GM19463 (cell line): ENCODE data around the gene PPP1R13B.

Experiments used
- ATAC-seq: cut with Tn5 transposase; IDR thresholded peaks from one replicate; pipeline ENCODE4 v1.9.1; 2021; ENCODE audit warnings: mild to moderate bottlenecking, moderate library complexity; ENCODE audit not compliant: unreplicated experiment

Gene PPP1R13B

GRCh38 chr14:103732868-103733620 lies 114.3 kb downstream of the PPP1R13B start:
- ATAC-seq = no peak

GRCh38 chr14:103731916-103732867 lies 115.2 kb downstream of the PPP1R13B start:
- ATAC-seq = no peak

GRCh38 chr14:103731481-103731880 lies 115.9 kb downstream of the PPP1R13B start:
- ATAC-seq = no peak

GRCh38 chr14:103730490-103731035 lies 116.8 kb downstream of the PPP1R13B start:
- ATAC-seq = no peak

GRCh38 chr14:103729496-103730448 lies 117.6 kb downstream of the PPP1R13B start:
- ATAC-seq = no peak

GRCh38 chr14:103728721-103729120 lies 118.7 kb downstream of the PPP1R13B start:
- ATAC-seq = no peak

- no peak for ATAC-seq
These were observed 119.2 kb downstream of the PPP1R13B start for GRCh38 chr14:103728141-103728540.

- ATAC-seq = no peak
These were observed 119.9 kb downstream of the PPP1R13B start for GRCh38 chr14:103727313-103727980.

- ATAC-seq = no peak
These were observed 120.9 kb downstream of the PPP1R13B start for GRCh38 chr14:103726474-103726873.

- ATAC-seq = no peak
These were observed 121.5 kb downstream of the PPP1R13B start for GRCh38 chr14:103725739-103726395.

GRCh38 chr14:103725001-103725682 lies 122.2 kb downstream of the PPP1R13B start:
- no peak for ATAC-seq

- no peak for ATAC-seq
These were observed 123.3 kb downstream of the PPP1R13B start for GRCh38 chr14:103724116-103724515.

- no peak for ATAC-seq
These were observed 123.7 kb downstream of the PPP1R13B start for GRCh38 chr14:103723748-103724081.

GRCh38 chr14:103721334-103722120 lies 125.8 kb downstream of the PPP1R13B start:
- no peak for ATAC-seq

- ATAC-seq = no peak
These were observed 127.6 kb downstream of the PPP1R13B start for GRCh38 chr14:103719751-103720150.

GRCh38 chr14:103718572-103718971 lies 128.8 kb downstream of the PPP1R13B start:
- ATAC-seq = no peak

GRCh38 chr14:103716899-103717411 lies 130.4 kb downstream of the PPP1R13B start:
- no peak for ATAC-seq
